ENCODE measurements around the gene EPHA3. TPM values are rescaled to one million over a fixed set of nuclear protein-coding genes. Genes with fewer than 3 reads are reported as not detected.

Gene EPHA3
- total and polyA plus RNA-seq, 10 of the 15 experiments (the other 5 are each of a cell fraction or from before 2014, with no cell fraction given), result 0.03 to 39.0 (median 0.07) TPM; not detected in 4

GRCh38 chr3:89289574-89290190, 182.3 kb downstream of the EPHA3 start:
- ATAC-seq (no peak), FAIRE-seq (no peak), DNase-seq (ENCODE audit: low read depth, low spot score) (no peak)
- Histone ChIP-seq H2AFZ (ENCODE audit: control insufficient read depth, low read depth, low read length) (no peak overlapping the region), H3K27me3 (replicated peaks in 1 of 2; ENCODE audit: control insufficient read depth in 2 of 2, insufficient read depth in 2 of 2, low read length in 1 of 2) (no peaks in the 10 kb centered on the region), H3K9me3 (replicated peaks; ENCODE audit: control insufficient read depth, insufficient read depth, low read length) (no peaks in the 10 kb centered on the region), H3K4me1 (ENCODE audit: control insufficient read depth, insufficient read depth, low read length) (no peaks in the 10 kb centered on the region), H3K27ac (ENCODE audit: control insufficient read depth, insufficient read depth) (no peak overlapping the region), H3K9ac (ENCODE audit: control insufficient read depth, insufficient read depth, low read length) (no peak overlapping the region), H3K36me3 (ENCODE audit: control insufficient read depth in 2 of 2, insufficient read depth in 2 of 2, low read length in 1 of 2) (no peaks in the 10 kb centered on the region), H3K4me2 (ENCODE audit: control insufficient read depth, insufficient read depth) (no peak overlapping the region), H3K4me3 (no peak overlapping the region), H3K79me2 (ENCODE audit: control insufficient read depth, insufficient read depth, low read length) (no peaks in the 10 kb centered on the region), H4K20me1 (ENCODE audit: control insufficient read depth, insufficient read depth) (no peaks in the 10 kb centered on the region)
- ChIA-PET RAD21 (ENCODE audit: unreplicated experiment) (interaction anchor here (0.5 kb wide), 1 partner anchor 160 kb away, joined by 4 read pairs; no protein-coding TSS in a partner anchor), POLR2A (no interaction called here), SMC1A (ENCODE audit: uncharacterized antibody, unreplicated experiment) (interaction anchor here (0.6 to 1.4 kb wide), 3 partner anchors 10 to 289 kb away, joined by 3 to 4 read pairs (median 3); no protein-coding TSS in a partner anchor), CTCF (interaction anchor here (1.8 kb wide), 1 partner anchor 8 kb away, joined by 6 read pairs; no protein-coding TSS in a partner anchor)
- BruUV-seq (replicated peaks), result no TSS peak
- in situ Hi-C loops (cut with MboI), result no loop called here
- intact Hi-C loops (cut with micrococcal nuclease; ENCODE audit: unreplicated experiment), result no loop called here
- WGBS (ENCODE audit: insufficient coverage, insufficient replicate concordance, low lambda C conversion rate, missing lambda C conversion rate), result 54% methylated on average over 5 of the region's 5 CpGs
- TF ChIP-seq SIX5 (IDR thresholded peaks at IDR 0.05; ENCODE audit: low read depth, low read length, severe bottlenecking), result no peak
- TF ChIP-seq NR2C1 (IDR thresholded peaks at IDR 0.05), result no peak
- TF ChIP-seq FOXM1 (IDR thresholded peaks at IDR 0.05; ENCODE audit: low read depth, low read length), result no peak
- no peak for TF ChIP-seq NRF1 (conservative IDR thresholded peaks at IDR 0.05; ENCODE audit: low read depth, low read length)
- no peak for TF ChIP-seq MYB (IDR thresholded peaks at IDR 0.05; ENCODE audit: borderline replicate concordance, low read depth, low read length)
- TF ChIP-seq CHD1 (IDR thresholded peaks at IDR 0.05; ENCODE audit: low read depth, low read length), result no peak
- TF ChIP-seq GATAD2B (conservative IDR thresholded peaks at IDR 0.05; ENCODE audit: low read depth), result no peak
- no peak for TF ChIP-seq HCFC1 (IDR thresholded peaks at IDR 0.05; ENCODE audit: low read length)
- no peak for TF ChIP-seq CUX1 (IDR thresholded peaks at IDR 0.05; ENCODE audit: insufficient replicate concordance, low read depth, low read length)
- TF ChIP-seq NBN (IDR thresholded peaks at IDR 0.05), result no peak
- no peak for TF ChIP-seq NKRF (conservative IDR thresholded peaks at IDR 0.05)
- no peak for TF ChIP-seq MEF2B (IDR thresholded peaks at IDR 0.05; ENCODE audit: partially characterized antibody, poor library complexity, severe bottlenecking)
- no peak for TF ChIP-seq BMI1 (IDR thresholded peaks at IDR 0.05; ENCODE audit: borderline replicate concordance)

Measured in GM12878 (cell line).